Prostate gland (tissue), 2 donors: ENCODE results near the gene NLRP1.

Source experiments
- POLR2A ChIP-seq: fragments of 450-650 bp; IDR thresholded peaks from one replicate; pipeline ENCODE4 v1.6.1; 2016; ENCODE audit warnings: antibody characterized with exemption, mild to moderate bottlenecking
- TF ChIP-seq, protein P1 (sequence below), 4 experiments: fragments of 200-600 bp in 2 of 4; fragments of 450-650 bp in 2 of 4; sonication (generic) in 2 of 4; IDR thresholded peaks; 1 replicate in 3 of 4; 2 replicates in 1 of 4; pipeline ENCODE4 v1.5.1; 2016 to 2019; ENCODE audit warnings: antibody characterized with exemption in 4 of 4, mild to moderate bottlenecking in 2 of 4, moderate library complexity in 2 of 4

DNA sequence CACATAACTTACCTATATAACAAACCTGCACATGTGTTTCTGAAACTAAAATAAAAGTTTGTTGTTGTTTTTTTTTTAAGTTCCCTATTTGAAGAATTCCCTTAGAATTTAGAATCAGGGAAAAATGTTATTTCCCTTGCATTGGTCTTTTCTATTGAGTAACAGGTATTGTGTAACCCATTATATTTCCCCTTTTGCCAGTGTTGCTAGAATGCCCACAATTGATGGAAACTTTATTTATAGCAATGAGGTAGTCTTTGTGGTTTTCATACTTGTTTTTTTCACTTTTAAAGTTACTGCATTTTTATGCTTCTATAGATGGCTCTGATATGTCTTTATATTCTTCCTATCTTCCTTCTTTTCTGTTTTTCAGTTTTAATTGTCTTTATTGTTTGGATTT lies 3.9 kb downstream of the NLRP1 start:
- no peak for TF ChIP-seq POLR2A
- TF ChIP-seq, protein P1, sequence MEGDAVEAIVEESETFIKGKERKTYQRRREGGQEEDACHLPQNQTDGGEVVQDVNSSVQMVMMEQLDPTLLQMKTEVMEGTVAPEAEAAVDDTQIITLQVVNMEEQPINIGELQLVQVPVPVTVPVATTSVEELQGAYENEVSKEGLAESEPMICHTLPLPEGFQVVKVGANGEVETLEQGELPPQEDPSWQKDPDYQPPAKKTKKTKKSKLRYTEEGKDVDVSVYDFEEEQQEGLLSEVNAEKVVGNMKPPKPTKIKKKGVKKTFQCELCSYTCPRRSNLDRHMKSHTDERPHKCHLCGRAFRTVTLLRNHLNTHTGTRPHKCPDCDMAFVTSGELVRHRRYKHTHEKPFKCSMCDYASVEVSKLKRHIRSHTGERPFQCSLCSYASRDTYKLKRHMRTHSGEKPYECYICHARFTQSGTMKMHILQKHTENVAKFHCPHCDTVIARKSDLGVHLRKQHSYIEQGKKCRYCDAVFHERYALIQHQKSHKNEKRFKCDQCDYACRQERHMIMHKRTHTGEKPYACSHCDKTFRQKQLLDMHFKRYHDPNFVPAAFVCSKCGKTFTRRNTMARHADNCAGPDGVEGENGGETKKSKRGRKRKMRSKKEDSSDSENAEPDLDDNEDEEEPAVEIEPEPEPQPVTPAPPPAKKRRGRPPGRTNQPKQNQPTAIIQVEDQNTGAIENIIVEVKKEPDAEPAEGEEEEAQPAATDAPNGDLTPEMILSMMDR (IDR thresholded peaks at IDR 0.05), result no peak
